Gastroesophageal sphincter (tissue), 3 donors: ENCODE measurements around the gene CADM1.

Experiments
- CTCF ChIP-seq, 4 experiments: fragments of 200-600 bp in 2 of 4; fragments of 450-650 bp in 2 of 4; sonication (generic) in 1 of 4; IDR thresholded peaks; one replicate each; pipeline ENCODE4 v1.5.1; 2017 to 2019; ENCODE audit warnings: antibody characterized with exemption in 4 of 4, mild to moderate bottlenecking in 2 of 4, moderate library complexity in 2 of 4
- POLR2A ChIP-seq, 2 donors: fragments of 450-650 bp; IDR thresholded peaks; one replicate each; pipeline ENCODE4 v1.6.1; 2017; ENCODE audit warnings: antibody characterized with exemption in 2 of 2, mild to moderate bottlenecking in 2 of 2, moderate library complexity in 1 of 2
- POLR2AphosphoS5 ChIP-seq: sonication (generic); formaldehyde crosslinking; IDR thresholded peaks from one replicate; pipeline ENCODE4 v1.6.1; 2017; ENCODE audit warnings: antibody characterized with exemption

DNA sequence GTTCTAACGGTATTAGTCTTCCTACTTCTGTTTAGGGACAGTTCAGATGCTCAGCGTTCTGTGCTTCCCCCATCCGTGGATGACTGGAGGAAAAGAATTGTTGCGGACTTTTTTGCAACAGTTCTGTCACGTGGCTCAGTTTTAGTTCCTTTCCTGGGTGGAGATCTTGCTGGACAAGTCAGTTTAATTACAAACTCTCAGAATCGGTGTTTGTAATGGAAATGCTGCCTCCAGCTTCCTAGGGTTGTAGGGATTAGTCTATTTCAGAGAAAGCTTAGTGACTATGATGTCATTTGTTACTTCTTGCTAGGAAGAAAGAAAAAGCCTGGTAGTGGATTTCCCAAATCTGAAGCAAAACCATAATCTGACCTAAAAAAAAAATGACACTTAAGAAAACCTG, 320.4 kb downstream of the CADM1 start:
- TF ChIP-seq POLR2A (IDR thresholded peaks at IDR 0.05): no peak
- TF ChIP-seq POLR2AphosphoS5: no peak
- TF ChIP-seq CTCF (IDR thresholded peaks at IDR 0.05): no peak
